Ishikawa (cell line): Measurements from ENCODE around the gene KRTAP22-1.

Experiments used
- CEBPB ChIP-seq: IDR thresholded peaks from 2 replicates; pipeline ENCODE4 v1.6.1; 2012
- CREB1 ChIP-seq: IDR thresholded peaks from 2 replicates; pipeline ENCODE4 v1.6.1; 2012; ENCODE audit warnings: low read depth
- EGR1 ChIP-seq: IDR thresholded peaks from 2 replicates; pipeline ENCODE4 v1.6.1; 2012
- EP300 ChIP-seq: IDR thresholded peaks from 2 replicates; pipeline ENCODE4 v1.6.1; 2012; ENCODE audit warnings: borderline replicate concordance
- FOXM1 ChIP-seq: IDR thresholded peaks from 2 replicates; pipeline ENCODE4 v1.6.1; 2012; ENCODE audit warnings: low read depth, borderline replicate concordance
- NFIC ChIP-seq: IDR thresholded peaks from 2 replicates; pipeline ENCODE4 v1.6.1; 2012
- RAD21 ChIP-seq: IDR thresholded peaks from 2 replicates; pipeline ENCODE4 v1.6.1; 2012; ENCODE audit warnings: low read depth
- TAF1 ChIP-seq: IDR thresholded peaks from 2 replicates; pipeline ENCODE4 v1.6.1; 2012; ENCODE audit warnings: low read depth, mild to moderate bottlenecking
- TCF12 ChIP-seq: IDR thresholded peaks from 2 replicates; pipeline ENCODE4 v1.6.1; 2012; ENCODE audit warnings: low read depth
- TEAD4 ChIP-seq: IDR thresholded peaks from 2 replicates; pipeline ENCODE4 v1.6.1; 2012
- USF1 ChIP-seq: IDR thresholded peaks from 2 replicates; pipeline ENCODE4 v1.6.1; 2012
- YY1 ChIP-seq: IDR thresholded peaks from 2 replicates; pipeline ENCODE4 v1.6.1; 2012; ENCODE audit warnings: low read depth
- ZBTB7A ChIP-seq: IDR thresholded peaks from 2 replicates; pipeline ENCODE4 v1.6.1; 2012; ENCODE audit warnings: low read depth
- TF ChIP-seq, protein P1 (sequence below): IDR thresholded peaks from 2 replicates; pipeline ENCODE4 v1.6.1; 2012
- TF ChIP-seq, protein P2 (sequence below): IDR thresholded peaks from 2 replicates; pipeline ENCODE4 v1.6.1; 2012; ENCODE audit warnings: low read depth, mild to moderate bottlenecking

Gene KRTAP22-1

GRCh38 chr21:30580132-30580531 is 20.8 kb upstream of the KRTAP22-1 start:
- TF ChIP-seq, protein P1, sequence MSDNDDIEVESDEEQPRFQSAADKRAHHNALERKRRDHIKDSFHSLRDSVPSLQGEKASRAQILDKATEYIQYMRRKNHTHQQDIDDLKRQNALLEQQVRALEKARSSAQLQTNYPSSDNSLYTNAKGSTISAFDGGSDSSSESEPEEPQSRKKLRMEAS: no peak
- TF ChIP-seq ZBTB7A: no peak
- TF ChIP-seq RAD21: no peak
- TF ChIP-seq EGR1: no peak
- TF ChIP-seq CREB1: no peak
- TF ChIP-seq TCF12: no peak
- TF ChIP-seq NFIC: no peak
- no peak for TF ChIP-seq TAF1
- no peak for TF ChIP-seq YY1
- no peak for TF ChIP-seq TEAD4

GRCh38 chr21:30582870-30583269 is 18.0 kb upstream of the KRTAP22-1 start:
- TF ChIP-seq TAF1 (no peak), ZBTB7A (no peak)

DNA sequence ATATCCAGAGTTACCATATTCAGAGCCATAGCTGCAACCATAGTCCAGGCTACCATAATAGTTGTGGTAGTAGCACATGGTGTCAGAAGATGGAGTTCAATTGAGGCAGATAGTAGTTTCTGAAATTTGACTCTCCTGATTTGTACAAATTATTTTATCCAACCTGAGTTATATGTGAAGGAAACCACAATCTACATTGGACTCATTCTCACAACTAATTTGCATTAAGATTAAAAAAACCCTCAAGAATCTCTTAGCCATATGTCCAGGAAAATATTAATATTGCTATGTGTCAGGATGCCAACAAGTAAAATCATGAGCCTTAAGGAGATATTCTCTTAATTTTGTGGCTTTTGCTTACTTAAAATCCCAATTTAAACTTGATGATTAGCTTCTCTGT is 10.6 kb upstream of the KRTAP22-1 start, which contains the start of gene KRTAP22-2:
Gene KRTAP22-2, minus strand, starts transcription at position 101 of the 400 bp plus-strand sequence.
- TF ChIP-seq, protein P1: no peak
- no peak for TF ChIP-seq USF1
- TF ChIP-seq TCF12: no peak
- TF ChIP-seq YY1: no peak
- no peak for TF ChIP-seq NFIC

GRCh38 chr21:30592140-30592539 is 8.7 kb upstream of the KRTAP22-1 start, which contains the start of gene KRTAP6-3:
Gene KRTAP6-3, plus strand, starts transcription at chr21:30592440. Its CDS starts 6 bp downstream, at chr21:30592446.
- TF ChIP-seq USF1: no peak
- no peak for TF ChIP-seq CEBPB
- TF ChIP-seq RAD21: no peak
- TF ChIP-seq EP300: no peak
- no peak for TF ChIP-seq FOXM1
- TF ChIP-seq, protein P1: no peak
- TF ChIP-seq NFIC: no peak
- no peak for TF ChIP-seq CREB1
- TF ChIP-seq YY1: no peak
- no peak for TF ChIP-seq TCF12
- no peak for TF ChIP-seq EGR1
- no peak for TF ChIP-seq TAF1
- TF ChIP-seq ZBTB7A: no peak
- no peak for TF ChIP-seq TEAD4
- TF ChIP-seq, protein P2, sequence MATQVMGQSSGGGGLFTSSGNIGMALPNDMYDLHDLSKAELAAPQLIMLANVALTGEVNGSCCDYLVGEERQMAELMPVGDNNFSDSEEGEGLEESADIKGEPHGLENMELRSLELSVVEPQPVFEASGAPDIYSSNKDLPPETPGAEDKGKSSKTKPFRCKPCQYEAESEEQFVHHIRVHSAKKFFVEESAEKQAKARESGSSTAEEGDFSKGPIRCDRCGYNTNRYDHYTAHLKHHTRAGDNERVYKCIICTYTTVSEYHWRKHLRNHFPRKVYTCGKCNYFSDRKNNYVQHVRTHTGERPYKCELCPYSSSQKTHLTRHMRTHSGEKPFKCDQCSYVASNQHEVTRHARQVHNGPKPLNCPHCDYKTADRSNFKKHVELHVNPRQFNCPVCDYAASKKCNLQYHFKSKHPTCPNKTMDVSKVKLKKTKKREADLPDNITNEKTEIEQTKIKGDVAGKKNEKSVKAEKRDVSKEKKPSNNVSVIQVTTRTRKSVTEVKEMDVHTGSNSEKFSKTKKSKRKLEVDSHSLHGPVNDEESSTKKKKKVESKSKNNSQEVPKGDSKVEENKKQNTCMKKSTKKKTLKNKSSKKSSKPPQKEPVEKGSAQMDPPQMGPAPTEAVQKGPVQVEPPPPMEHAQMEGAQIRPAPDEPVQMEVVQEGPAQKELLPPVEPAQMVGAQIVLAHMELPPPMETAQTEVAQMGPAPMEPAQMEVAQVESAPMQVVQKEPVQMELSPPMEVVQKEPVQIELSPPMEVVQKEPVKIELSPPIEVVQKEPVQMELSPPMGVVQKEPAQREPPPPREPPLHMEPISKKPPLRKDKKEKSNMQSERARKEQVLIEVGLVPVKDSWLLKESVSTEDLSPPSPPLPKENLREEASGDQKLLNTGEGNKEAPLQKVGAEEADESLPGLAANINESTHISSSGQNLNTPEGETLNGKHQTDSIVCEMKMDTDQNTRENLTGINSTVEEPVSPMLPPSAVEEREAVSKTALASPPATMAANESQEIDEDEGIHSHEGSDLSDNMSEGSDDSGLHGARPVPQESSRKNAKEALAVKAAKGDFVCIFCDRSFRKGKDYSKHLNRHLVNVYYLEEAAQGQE: no peak

DNA sequence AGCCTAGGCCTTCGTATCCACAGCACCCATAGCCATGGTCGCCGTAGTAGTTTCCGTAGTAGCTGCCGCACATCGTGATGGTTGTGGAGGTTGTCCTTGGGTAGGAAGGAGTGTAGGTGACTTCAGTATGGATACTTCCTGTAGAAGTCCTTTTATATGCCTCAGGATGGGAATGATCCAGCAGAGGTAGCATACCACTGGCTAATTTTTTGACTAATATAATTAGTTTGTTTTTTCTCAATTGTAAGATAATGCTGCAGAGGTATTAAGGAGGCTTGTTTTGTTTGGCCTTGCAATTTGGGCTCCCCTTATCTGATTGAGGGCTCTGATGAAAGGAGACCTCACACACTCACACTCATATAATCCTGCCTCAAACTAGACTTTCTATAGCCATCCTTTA is 2.1 kb upstream of the KRTAP22-1 start, which contains the start of gene KRTAP6-2:
Gene KRTAP6-2, minus strand, starts transcription at position 101 of the 400 bp plus-strand sequence. Its CDS starts 28 bp downstream, at position 73.
- TF ChIP-seq TAF1 (no peak), RAD21 (no peak), CREB1 (no peak), EGR1 (no peak), CEBPB (no peak), USF1 (no peak), ZBTB7A (no peak), TEAD4 (no peak), NFIC (no peak)
- TF ChIP-seq, protein P1: no peak

DNA sequence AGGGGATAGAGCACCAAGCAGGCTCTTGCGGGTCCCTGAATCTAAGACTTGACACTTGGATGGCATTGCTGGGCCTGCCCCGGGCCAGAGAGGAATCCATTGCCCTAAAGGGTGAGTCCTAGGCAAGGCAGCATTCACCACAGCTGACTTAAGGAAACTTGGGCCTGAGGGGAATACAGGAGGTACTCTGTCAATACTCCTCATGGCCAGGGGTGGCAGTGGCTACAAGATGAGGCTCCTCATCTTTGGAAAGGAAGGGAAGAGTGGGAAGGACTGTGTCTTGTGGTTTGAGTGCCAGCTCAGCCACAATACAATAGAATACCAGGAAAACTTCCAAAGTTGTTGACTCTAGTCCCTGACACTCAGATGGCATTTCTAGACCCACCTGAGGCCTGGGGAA is 5.1 kb downstream of the KRTAP22-1 start:
- TF ChIP-seq CEBPB: no peak
- TF ChIP-seq ZBTB7A: no peak
- TF ChIP-seq YY1: no peak
- TF ChIP-seq, protein P2: no peak
- TF ChIP-seq NFIC: no peak
- TF ChIP-seq, protein P1: no peak
- no peak for TF ChIP-seq CREB1
